Activated CD4-positive, alpha-beta T cell treated with anti-CD3 and anti-CD28 coated beads, Interleukin-2, amount 50 U/mL, for 24 hours (primary cell): ENCODE measurements around the gene DUSP19.

Experiments
- DNase-seq, 2 donors: peaks; one replicate each; pipeline ENCODE4 v3.0.0-alpha.2; 2020; ENCODE audit warnings: low read depth in 1 of 2, low spot score in 1 of 2

DUSP19 gene

GRCh38 chr2:183124222-183124956 lies 45.8 kb downstream of the DUSP19 start, which contains the start of gene NUP35:
Gene NUP35 (plus strand): TSS chr2:183124443. CDS start chr2:183124458, 15 bp downstream.
- DNase-seq = peak; percentile 77 to 86

- no peak for DNase-seq
These were observed 46.4 kb downstream of the DUSP19 start for GRCh38 chr2:183124957-183125255.

- no peak for DNase-seq
These were observed 47.3 kb downstream of the DUSP19 start for GRCh38 chr2:183125659-183126341.

DNA sequence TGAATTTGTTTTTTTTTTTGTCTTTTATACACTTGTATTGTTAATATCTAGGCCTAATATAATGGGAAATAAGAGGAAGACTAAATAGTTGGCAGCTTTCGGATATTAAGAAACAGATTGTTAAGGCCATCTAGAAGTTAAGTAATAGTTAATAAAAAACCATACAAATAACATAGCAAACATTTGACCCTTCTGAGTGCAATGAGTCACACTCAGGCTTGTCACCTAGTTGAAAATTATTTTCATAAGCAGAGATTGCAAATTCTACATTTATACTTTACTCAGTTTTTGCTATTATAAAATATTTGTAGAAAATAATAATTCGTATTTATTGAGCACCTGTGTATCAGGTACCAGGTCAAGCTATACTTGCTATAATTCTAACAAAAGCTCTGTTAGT lies 48.1 kb downstream of the DUSP19 start:
- no peak for DNase-seq

DNA sequence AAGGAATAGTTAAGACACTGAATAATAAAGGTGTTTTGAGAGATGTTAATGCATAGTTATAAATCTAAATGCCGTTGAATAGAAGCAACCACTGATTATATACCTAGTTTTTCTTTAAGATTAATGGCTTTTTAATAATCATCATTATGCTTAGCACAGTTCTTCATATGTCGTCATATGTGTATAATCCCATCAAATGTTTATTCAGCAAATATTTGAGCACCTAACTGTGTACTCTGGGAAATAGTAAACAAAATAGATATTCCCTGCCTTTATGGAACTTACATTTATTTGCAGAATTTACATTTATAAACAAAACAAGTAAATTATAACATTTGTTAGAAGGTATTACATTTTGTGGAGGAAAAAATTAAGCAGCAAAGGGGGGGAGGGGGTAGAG lies 55.5 kb downstream of the DUSP19 start:
- DNase-seq = no peak

GRCh38 chr2:183148955-183149354 lies 70.4 kb downstream of the DUSP19 start:
- DNase-seq = no peak

GRCh38 chr2:183149489-183149888 lies 70.9 kb downstream of the DUSP19 start:
- no peak for DNase-seq
